Measurements from ENCODE around the gene CCDC38. TPM values are rescaled to one million over a fixed set of nuclear protein-coding genes. Genes with fewer than 3 reads are reported as not detected.

CCDC38 gene
- total RNA-seq, 1 donor from 2014 or later, result 0.06 TPM

GRCh38 chr12:95887311-95887710 lies 55.1 kb downstream of the CCDC38 start:
- TF ChIP-seq, protein P1, sequence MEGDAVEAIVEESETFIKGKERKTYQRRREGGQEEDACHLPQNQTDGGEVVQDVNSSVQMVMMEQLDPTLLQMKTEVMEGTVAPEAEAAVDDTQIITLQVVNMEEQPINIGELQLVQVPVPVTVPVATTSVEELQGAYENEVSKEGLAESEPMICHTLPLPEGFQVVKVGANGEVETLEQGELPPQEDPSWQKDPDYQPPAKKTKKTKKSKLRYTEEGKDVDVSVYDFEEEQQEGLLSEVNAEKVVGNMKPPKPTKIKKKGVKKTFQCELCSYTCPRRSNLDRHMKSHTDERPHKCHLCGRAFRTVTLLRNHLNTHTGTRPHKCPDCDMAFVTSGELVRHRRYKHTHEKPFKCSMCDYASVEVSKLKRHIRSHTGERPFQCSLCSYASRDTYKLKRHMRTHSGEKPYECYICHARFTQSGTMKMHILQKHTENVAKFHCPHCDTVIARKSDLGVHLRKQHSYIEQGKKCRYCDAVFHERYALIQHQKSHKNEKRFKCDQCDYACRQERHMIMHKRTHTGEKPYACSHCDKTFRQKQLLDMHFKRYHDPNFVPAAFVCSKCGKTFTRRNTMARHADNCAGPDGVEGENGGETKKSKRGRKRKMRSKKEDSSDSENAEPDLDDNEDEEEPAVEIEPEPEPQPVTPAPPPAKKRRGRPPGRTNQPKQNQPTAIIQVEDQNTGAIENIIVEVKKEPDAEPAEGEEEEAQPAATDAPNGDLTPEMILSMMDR (conservative IDR thresholded peaks at IDR 0.05; ENCODE audit: low read depth, low read length), result no peak
- no peak for DNase-seq (ENCODE audit: low read depth)
- no peak overlapping the region for H3K4me3 ChIP-seq (ENCODE audit: low read depth, low read length)

DNA sequence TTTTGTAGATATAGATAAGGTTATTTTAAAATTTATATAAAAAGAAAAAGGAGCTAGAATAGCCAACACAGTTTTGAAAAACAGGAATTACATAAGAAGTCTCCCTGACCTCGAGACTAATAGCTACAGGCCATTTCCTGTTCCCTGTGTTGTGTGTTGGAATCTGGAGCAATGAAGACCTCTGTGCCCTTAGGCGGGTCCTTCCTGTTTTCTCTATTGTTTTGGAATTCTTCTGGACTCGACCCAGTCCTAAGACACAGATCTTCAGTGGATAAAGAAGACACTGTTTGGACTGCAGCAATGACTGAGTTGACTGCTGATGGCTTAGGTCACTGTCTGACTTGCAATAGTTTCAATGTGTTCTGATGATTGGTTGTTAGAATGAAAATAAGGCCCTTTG lies 57.4 kb downstream of the CCDC38 start:
- TF ChIP-seq, protein P1 (conservative IDR thresholded peaks at IDR 0.05; ENCODE audit: low read depth, low read length), result no peak
- DNase-seq (ENCODE audit: low read depth), result no peak
- no peak overlapping the region for H3K4me3 ChIP-seq (ENCODE audit: low read depth, low read length)

GRCh38 chr12:95882873-95883272 lies 59.5 kb downstream of the CCDC38 start:
- TF ChIP-seq, protein P1 (conservative IDR thresholded peaks at IDR 0.05; ENCODE audit: low read depth, low read length), result no peak
- no peak overlapping the region for H3K4me3 ChIP-seq (ENCODE audit: low read depth, low read length)
- DNase-seq (ENCODE audit: low read depth), result no peak

GRCh38 chr12:95882080-95882479 lies 60.3 kb downstream of the CCDC38 start:
- DNase-seq (ENCODE audit: low read depth), result no peak

DNA sequence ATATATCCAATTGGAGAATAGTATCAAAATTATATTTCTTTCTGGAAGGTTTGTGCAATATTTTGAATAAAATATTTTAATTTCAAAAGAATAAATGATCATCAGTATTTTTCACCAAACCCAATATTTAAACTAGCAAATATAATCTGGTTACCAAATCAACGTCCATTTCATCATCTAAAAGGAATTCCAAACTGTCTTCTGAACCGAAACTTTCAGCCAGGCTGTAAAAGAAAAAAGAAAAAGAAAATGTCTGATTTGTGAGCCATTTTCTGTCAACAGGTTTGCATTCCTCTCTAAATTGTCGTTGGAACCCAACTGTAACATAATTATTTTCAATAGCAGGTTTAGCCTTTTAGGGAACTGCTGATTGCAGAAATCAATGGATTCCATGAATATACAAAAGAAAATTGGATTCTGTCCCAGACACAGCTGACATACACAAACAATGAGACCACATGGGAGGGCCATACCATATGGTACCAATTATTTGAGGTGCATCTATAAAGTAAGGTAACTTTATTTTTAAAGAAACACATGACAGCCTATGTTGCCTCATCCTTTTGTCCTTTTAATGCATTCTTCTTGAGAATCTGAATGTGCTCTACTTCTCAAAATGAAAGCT lies 61.0 kb downstream of the CCDC38 start:
- no peak for DNase-seq (ENCODE audit: low read depth)
- no peak overlapping the region for H3K4me3 ChIP-seq (ENCODE audit: low read depth, low read length)
- TF ChIP-seq, protein P1 (conservative IDR thresholded peaks at IDR 0.05; ENCODE audit: low read depth, low read length), result no peak

More at GRCh38 chr12:95882080-95882479, 60.3 kb downstream of the CCDC38 start:
- no peak overlapping the region for H3K4me3 ChIP-seq (ENCODE audit: low read depth, low read length)
- TF ChIP-seq, protein P1 (conservative IDR thresholded peaks at IDR 0.05; ENCODE audit: low read depth, low read length), result no peak

DNA sequence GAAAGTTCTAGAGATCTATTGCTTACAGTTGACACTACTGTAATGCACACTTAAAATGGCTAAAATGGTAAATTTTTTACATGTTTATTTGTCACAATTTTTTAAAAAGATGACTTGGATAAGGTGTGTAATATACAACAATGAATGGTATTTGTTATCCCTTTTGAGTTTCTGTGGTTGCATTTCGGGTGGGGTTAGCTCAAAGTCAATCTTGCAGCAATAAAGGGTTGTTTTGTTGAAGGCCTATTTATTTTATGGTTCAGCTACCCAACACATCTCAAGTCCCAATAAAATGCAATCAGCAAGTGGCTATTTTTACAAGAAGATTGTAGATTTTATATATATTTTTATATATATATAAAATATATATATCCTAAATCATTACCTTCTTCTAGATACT lies 61.5 kb downstream of the CCDC38 start:
- TF ChIP-seq, protein P1 (conservative IDR thresholded peaks at IDR 0.05; ENCODE audit: low read depth, low read length), result no peak
- no peak for DNase-seq (ENCODE audit: low read depth)
- H3K4me3 ChIP-seq (ENCODE audit: low read depth, low read length), result no peak overlapping the region

DNA sequence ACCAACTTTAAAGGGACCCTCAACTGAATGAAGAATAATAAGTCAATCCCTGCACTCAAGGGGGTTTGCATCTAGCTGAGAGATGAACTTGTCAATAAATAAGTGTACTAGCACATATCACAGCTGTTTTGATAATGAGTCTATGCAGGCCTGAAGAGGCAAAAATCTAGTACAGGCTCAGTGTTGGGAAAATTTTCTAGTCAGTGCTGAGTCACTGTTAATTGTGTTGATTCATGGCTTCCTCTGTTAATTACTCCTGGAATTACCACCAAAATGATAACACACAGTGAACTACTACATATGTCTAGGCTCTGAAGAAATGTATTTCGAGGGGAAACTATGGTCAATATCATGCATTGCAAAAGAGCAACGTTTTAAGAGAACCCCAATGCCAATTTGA lies 64.8 kb downstream of the CCDC38 start:
- no peak overlapping the region for H3K4me3 ChIP-seq (ENCODE audit: low read depth, low read length)
- TF ChIP-seq, protein P1 (conservative IDR thresholded peaks at IDR 0.05; ENCODE audit: low read depth, low read length), result no peak
- DNase-seq (ENCODE audit: low read depth), result no peak

All from epithelial cell of proximal tubule (primary cell).